Measurements from ENCODE around the gene METTL1.

- TF ChIP-seq CTCF (IDR thresholded peaks at IDR 0.05) (no peak), POLR2AphosphoS5 (IDR thresholded peaks at IDR 0.05) (no peak), POLR2A (IDR thresholded peaks at IDR 0.05; ENCODE audit: low read depth) (no peak)
These were observed 36.6 kb downstream of the METTL1 start for GRCh38 chr12:57735198-57735855.

All from esophagus muscularis mucosa (tissue), 3 donors.